ENCODE results near the gene MGAT3.
A peak's percentile ranks its signal among the peaks of the same experiment; 100 is the strongest.
"Not testable (repeated sequence)": the region's sequence is repeated elsewhere in the genome, so short reads cannot be mapped to it uniquely, and the experiment has no call there.

Gene MGAT3

DNA sequence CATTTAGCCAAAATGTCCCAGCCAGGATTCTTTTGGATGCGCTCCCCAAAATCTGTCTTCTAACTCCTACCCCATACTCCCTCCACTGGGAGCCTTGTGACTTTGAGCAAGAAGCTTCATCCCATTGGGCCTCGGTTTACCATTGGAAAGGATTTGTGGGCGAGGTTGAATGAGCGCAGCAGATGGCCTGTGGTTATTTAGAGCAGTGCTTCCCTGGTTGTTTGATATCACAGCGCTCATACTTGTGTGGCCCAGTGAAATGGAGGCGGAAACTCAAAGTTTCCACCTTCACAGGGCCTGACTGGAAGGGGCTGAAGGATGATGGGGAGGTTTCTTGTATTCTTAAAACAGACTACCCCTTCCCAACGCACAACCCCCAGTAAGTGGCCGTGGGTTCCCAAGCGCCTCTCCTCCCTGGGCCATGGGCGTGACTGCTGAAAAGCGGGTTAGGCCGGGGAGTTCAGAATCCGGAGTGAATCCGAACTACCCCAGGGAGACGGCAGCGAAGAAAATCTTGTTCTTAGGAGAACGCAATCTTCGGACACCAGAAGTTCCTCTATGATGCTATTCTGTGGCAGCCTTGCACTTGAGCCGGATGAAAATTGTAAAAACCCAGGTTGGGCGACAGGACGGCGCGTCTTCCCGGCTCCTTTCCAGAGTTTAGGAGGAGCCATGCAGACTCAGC, 62.3 kb downstream of the MGAT3 start:
- DNase-seq: no peak

DNA sequence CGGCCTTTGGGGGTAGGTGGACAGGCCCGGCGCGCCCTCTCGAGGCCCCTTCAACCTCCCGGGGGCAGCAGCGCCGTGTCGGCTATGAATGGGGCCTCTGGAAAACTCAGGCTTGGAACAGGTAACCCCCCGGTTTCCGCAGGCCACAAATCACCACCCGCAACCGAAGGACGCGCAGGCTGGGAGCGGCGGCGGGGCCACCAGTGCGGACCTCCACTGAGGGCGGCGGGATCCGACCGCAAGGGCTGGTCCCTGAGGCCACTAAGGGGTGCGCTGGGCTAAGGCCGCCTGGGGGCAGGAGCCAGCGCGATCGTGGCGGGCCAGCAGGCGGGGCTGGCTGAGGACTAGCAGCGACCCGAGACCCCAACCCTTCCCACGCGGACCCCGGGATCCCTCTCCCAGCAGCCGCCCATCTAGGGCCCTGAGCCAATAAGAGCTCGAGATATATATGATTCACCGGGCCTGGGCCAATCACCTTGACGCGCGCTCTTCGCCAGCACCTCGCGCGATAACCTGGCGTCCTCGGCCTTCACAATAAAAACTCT, 62.9 kb downstream of the MGAT3 start:
- no peak for DNase-seq

DNA sequence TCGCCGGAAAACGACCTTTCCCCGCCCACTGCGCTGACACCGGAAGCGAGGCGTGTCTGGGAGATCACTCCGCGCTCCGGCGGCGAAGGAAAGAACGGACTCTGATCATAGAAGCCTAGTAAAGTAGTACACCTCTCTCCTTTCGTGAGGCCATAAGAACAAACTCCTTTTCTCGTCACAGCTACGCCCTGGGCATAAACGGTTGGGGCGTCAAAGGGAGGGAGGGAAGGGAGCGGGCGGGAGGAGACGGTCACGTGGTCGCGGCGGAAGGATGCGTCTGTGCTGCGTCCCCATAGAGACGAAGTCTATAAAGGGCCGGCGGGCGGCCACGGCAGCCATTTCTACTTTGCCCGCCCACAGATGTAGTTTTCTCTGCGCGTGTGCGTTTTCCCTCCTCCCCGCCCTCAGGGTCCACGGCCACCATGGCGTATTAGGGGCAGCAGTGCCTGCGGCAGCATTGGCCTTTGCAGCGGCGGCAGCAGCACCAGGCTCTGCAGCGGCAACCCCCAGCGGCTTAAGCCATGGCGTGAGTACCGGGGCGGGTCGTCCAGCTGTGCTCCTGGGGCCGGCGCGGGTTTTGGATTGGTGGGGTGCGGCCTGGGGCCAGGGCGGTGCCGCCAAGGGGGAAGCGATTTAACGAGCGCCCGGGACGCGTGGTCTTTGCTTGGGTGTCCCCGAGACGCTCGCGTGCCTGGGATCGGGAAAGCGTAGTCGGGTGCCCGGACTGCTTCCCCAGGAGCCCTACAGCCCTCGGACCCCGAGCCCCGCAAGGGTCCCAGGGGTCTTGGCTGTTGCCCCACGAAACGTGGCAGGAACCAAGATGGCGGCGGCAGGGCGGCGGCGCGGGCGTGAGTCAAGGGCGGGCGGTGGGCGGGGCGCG, 63.7 kb downstream of the MGAT3 start, which contains the start of gene ATF4:
Gene ATF4, plus strand, starts transcription at position 337 of the 880 bp plus-strand sequence. CDS start 884 bp downstream, outside the sequence.
- peak; percentile 94 for DNase-seq

DNA sequence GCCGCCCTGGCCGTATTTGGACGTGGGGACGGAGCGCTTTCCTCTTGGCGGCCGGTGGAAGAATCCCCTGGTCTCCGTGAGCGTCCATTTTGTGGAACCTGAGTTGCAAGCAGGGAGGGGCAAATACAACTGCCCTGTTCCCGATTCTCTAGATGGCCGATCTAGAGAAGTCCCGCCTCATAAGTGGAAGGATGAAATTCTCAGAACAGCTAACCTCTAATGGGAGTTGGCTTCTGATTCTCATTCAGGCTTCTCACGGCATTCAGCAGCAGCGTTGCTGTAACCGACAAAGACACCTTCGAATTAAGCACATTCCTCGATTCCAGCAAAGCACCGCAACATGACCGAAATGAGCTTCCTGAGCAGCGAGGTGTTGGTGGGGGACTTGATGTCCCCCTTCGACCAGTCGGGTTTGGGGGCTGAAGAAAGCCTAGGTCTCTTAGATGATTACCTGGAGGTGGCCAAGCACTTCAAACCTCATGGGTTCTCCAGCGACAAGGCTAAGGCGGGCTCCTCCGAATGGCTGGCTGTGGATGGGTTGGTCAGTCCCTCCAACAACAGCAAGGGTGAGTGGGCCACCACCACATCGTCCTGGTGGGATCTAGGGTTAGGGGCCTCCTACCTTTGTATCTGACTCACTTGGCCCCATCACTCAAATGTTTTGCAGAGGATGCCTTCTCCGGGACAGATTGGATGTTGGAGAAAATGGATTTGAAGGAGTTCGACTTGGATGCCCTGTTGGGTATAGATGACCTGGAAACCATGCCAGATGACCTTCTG, 64.5 kb downstream of the MGAT3 start:
- not testable (repeated sequence) for DNase-seq

DNA sequence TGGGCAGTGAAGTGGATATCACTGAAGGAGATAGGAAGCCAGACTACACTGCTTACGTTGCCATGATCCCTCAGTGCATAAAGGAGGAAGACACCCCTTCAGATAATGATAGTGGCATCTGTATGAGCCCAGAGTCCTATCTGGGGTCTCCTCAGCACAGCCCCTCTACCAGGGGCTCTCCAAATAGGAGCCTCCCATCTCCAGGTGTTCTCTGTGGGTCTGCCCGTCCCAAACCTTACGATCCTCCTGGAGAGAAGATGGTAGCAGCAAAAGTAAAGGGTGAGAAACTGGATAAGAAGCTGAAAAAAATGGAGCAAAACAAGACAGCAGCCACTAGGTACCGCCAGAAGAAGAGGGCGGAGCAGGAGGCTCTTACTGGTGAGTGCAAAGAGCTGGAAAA, 65.3 kb downstream of the MGAT3 start:
- DNase-seq: not testable (repeated sequence)

DNA sequence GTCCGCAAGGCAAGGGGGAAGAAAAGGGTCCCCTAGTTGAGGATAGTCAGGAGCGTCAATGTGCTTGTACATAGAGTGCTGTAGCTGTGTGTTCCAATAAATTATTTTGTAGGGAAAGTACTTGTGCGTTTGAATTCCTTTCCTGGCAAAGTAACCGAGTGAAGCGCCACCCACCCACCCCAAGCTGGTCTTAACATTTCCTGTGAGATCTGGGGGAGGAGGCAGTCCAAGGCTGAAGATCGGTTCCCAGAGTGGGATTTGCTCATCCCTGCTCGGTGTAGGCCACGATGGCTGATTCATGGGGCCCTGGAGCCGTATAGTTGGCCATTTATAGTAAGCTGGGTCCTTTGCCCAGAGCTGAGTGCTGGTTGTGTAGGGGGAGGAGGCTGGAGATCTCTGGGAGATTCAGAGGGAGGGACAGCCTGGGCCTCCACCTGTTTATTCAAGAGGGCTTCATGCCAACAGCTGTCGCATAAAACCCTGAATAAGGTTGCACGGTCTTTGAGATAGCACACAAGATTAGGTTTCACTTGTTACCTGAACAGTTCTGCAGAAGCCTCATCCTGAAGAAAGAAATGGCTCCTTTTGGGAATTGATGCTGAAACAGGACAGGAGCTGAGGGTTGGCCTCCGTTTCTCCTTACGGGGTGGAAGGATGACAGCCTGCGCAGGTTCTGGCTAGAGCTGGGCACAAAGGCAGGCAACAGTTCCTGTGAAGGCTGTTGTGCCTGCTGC, 65.9 kb downstream of the MGAT3 start:
- no peak for DNase-seq

DNA sequence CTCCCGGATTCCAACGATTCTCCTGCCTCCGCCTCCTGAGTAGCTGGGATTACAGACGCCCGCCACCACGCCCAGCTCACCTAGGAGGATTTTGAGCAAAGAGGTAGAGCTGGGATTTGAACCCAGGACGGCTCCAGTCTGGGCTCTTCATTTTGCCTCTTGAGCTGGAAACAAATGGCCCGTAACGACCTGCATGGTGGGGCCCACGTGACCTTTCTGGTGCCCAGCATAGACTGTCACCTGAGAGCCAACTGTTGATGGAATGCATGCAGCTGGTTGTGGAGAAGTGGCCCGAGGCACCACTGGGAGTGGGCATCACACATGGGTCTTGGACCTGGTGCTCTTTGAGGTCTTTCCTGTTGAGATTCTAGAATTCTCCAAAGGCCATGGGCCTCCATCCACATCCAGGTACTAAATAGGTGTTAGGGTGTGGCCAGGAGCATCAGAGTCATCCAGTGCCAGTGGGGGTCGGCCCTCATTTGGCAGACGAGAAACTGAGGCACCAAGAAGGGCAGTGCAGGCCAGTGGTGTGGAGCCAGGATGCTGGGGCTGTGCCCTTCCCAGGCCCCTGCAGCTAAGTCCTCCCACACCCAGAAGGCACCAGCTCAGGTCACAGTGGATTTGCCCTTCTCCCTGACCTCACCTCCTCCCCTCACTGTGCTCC, 67.4 kb downstream of the MGAT3 start:
- DNase-seq: no peak

DNA sequence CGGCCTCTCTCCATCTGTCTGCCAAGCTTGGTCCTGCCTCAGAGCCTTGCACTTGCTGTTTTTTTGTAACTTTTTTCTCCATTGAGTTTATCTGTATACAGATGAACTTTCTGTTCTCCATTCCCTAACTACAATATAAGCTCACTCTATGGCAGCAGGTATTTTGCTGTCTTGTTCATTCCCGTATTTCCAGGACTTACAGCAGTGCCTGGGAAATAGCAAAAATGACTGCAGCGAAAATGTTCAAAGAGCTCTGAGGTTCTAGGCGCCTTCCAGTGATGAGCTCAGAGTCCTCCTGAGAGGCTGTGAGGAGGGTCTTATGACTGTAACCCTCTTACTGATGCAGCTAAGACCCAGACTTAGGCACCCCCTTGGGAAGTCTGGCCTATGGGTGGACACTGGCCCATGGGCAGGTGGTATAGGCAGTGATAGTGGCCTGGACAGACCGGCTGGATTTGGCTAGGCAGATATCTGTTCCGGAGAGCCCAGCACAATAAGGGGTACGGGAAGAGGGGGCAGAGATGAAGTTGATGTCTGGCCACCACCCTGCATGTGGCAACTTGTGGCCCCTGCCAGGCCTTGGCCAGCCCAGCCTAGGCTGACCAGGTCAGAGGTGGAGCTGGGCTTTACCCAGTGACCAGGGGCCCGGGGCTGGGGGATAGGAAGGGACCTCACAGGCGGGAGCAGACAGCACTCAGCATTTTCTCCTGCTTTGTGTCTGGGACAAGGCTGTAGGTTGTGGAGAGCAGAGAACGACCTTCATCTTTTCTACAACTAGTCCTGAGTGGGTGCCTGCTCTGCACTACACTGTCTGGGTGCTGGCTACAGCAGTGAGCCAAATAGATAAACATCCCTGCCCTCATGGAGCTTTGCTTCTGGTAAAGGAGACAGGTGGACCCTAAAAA, 68.2 kb downstream of the MGAT3 start:
- no peak for DNase-seq

DNA sequence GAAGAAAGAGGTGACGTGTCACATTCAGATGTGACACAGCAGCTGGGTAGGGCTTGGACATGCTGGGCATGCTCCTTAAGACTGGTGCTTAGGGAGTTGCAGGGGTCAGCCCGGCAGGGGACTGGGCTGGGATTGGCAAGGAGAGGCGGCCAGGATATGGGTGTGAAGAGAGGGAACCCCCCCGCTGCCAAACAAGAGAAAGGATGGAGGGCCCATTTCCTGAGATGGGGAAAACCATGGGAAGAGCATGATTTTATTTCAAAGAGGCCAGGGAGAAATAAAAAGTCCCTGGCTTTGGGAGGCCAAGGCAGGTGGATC, 68.8 kb downstream of the MGAT3 start:
- DNase-seq: no peak

DNA sequence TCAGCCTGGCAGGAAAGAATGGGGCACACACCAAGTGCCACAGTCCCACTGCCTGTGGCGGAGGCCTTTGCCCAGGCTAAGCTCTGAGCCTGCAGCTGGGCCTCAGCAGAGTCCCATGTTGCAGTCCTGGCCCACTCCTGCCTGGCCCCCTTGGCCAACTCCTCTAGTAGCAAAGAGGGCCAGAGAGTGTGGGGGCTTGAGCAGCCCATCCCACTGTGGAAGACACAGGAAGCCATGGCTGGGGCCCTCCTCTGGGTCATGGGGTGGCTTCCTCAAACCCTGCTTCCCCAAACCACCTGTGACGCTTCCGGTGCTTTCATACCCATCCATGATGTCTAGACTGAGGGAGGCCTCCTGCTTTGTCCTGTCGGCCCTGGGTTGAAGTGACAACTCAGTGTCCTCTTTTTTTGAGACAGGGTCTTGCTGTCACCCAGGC, 69.9 kb downstream of the MGAT3 start:
- no peak for DNase-seq

DNA sequence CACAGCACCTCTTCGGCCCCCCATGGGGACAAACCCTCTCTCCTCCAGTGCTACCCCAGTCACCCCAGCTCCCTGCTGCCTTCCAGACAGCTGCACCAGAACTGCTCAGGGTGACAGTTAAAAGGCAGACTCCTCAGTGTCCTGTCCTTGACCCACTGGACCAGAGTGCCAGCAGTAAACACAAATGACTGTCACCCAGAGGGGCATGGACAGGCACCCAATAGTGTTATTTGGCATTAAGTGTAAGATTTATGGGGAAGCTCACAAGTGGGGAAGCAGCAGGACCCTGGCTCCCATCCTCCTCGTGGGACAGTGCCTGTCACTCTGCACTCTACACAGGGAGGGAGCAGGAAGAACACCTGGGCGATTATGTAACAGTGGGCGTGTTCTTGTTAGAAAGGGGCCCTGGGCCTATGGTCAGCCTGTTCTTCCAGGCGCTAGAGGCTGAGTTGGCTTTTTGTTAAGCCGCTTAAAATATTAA, 70.7 kb downstream of the MGAT3 start:
- DNase-seq: no peak

DNA sequence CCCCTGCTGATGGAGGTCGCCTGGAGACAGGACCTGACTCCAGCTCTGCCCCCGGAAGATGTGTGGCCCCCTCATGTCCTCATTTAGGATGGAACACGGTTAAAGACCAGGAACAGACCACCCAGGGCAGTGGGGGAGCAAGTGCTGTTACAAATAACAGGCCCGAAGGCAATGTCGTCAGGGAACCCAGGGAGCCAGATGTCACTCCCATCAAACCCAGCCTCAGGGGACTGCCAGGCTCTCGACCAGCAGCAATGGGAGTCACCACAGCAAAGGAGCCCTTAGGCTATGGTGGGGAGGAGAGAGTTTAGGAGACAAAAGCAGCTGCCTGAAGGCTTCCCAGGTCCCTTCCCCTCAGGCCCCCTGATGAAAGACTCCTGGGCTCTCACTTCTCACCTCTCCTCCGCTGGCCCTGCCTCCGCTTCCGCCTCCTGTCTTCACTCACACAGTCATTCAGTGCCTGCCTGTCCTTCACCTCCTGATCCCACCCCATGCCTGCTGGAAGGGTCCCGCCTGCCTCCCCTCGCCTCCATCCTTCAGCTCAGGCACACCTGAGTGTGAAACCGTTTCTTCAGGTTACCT, 71.4 kb downstream of the MGAT3 start:
- DNase-seq: peak; percentile 21

DNA sequence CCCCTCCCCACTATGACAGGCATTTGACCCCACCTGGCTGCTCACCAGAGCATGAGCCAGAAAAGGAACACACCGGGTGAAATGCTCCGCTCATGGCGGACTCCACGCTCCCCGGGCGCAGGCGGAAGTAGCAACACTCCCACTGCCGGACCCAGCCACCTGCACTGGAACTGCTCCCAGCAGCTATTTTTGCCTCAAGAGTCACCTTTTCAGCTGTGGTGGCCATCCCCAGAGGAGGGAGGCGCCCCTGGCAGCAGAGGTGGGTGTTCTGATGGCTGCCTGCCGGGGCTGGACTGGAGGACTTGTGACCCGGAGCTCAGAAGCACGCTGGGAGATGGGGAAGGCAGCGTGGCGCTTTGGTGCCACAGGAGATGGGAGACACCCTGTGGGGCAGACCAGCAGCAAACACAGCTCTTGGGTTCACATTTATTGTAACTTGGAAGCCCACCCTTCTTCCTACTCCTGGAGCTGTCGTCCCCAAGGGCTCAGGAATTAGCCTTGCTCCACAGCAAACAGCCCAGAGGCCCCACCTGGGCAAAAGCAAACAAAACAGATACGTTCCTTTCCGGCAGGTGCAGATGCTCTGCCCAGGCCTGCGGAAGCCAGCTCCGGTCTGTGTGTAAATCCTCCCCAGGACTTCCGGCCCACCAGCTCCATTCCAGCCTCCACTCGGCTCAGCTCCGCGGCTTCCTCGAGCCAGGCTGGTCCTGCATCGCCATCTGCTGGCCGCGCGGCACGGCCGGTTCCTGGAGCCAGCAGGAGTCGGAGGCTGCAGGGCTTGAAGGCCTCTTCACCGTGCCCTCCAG, 72.1 kb downstream of the MGAT3 start:
- DNase-seq: peak; percentile 92

DNA sequence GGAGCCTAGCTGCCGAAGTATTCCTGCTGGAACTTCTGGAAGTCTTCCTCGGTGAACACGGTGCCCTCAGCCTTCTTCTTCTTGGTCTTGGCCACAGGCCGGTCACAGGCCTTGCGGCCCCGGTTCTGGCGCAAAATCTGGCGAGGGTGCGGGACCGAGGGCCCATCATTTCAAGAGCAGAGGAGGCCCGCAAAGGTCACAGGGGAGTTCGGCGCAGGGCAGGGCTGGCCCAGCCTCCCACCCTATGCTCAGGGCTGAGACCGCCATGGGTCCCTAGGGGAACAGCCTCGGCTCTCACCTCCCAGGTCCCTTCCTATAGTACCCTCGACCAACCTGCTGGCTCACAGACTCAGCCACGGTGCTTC, 72.7 kb downstream of the MGAT3 start:
- no peak for DNase-seq

DNA sequence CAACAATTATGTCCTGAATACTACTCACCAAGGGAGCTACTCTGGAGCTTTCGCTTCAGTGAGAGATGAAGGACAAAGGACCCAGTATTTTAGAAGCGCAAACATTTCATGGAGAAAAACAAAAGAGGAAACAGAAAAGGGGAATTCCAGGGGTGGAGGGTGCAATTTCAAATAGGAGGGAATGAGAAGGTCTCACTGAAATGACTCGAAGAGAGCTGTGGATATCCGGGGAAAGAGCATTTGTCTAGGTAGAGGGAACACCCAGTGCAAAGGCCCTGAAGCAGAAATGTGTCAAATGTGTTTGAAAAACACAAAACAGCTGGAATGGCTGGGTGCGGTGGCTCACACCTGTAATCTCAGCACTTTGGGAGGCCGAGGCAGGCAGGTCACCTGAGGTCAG, 73.3 kb downstream of the MGAT3 start:
- no peak for DNase-seq

DNA sequence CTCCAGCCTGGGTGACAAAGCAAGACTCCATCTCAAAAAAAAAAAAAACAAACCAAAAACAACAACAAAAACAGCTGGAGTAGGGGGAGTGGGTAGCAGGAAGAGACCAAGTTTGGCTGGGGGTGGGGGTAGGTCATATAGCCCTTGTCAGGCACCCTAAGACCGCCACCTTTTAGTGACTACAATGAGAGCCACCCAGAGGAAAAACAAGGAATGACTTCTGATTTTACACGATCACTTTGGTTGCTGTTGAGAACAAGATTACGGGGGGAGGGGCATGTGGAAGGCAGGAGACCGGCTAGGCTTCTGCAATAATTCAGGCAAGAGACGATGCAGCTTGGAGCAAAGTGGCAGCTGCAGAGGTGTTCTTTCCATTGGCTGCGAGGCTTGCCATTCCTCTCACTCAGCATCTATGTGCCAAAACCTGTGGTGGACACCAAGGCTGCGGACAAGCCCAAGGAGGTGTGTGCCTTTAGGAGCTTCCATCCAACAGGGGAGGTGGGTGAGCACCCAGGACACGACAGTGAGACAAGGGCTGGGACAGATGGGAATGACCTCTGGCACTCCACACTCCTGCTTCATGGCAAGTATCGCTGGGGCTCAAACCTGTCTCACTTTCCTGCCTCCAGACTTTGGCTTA, 74.0 kb downstream of the MGAT3 start:
- DNase-seq: no peak

DNA sequence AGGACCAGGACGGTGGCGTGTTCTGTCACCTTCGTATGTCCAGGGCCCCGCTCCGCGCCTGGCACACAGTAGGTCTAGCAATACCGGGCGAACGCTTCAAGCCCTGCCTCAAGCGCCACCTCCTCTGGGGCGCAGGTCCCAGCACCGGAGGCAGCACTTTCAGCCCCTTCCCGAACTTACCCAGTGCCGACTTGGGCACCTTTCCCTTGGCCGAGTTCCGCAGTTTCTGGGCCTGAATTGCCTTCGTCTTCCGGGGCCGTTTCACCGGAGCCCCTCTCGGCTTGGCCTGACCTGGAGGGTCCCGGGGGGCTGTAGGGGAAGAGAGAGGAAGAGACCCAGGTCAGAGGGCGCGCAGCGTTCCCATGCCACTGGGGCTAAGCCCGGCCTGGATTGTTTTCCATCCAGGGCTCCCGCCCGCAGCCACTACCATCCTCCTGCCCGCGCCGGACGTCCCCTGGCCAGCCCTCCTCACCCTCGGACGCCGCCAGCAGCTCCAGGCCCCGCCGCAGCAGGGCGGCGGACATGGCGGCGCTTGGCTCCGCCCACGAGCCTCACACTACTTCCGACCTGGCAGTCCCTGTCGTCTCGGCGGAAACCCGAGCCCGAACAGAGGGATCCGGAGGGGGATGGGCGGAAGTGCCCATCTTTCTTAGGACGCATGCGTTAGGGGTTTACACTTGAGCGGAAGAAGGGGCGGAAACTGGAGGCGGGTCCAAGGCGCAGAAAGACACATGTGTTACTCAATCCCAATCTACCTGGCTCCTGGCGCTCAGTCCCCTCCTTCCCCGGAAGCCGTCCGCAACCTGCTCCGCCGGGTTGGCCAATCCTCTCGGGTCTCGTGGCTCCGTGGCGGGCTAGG, 75.6 kb downstream of the MGAT3 start, which contains the start of gene RPS19BP1:
Gene RPS19BP1, minus strand, starts transcription at position 534 of the 859 bp plus-strand sequence. Its CDS starts 10 bp downstream, at position 524.
- DNase-seq: peak; percentile 98

DNA sequence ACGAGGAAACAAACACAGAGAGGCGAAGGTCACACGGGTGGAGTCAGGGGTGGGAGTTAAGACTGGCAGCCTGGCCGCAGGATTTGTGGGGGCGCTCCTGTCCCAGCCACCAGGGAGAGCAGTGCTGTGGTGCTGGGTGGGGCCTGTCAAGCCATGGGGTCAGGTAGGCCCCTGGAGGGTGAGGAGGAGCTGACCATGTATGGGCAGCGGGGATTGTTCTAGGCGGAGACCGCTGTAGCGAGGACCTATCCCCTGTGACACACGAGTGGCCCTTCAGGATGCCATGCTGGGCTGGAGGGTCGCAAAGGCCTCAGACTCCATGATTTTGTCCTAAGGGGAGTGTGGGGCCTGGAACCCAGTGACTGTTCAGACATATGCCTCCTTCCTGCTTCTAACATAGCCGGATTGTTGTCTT, 77.3 kb downstream of the MGAT3 start:
- no peak for DNase-seq
